GM12878 (cell line): ENCODE data around the gene B3GNT9. TPM values are rescaled to one million over a fixed set of nuclear protein-coding genes. Genes with fewer than 3 reads are reported as not detected.

ENCODE experiments used
- FOXK2 ChIP-seq: fragments of 450-650 bp; IDR thresholded peaks from 2 replicates; pipeline ENCODE4 v1.6.1; 2017; ENCODE audit warnings: mild to moderate bottlenecking, moderate library complexity
- NFYB ChIP-seq: IDR thresholded peaks from 2 replicates; pipeline ENCODE4 v1.6.1; 2011; ENCODE audit warnings: low read depth, mild to moderate bottlenecking, low read length, improper control_type of control experiment, moderate library complexity; ENCODE audit not compliant: insufficient read depth
- TBL1XR1 ChIP-seq: IDR thresholded peaks from 2 replicates; pipeline ENCODE4 v1.6.1; 2012; ENCODE audit warnings: low read depth, low read length, improper control_type of control experiment
- polyA plus RNA-seq, 11 experiments: library from polyadenylated mRNA; depleted of rRNA in 4 of 11; unstranded in 6 of 11; stranded (reverse) in 5 of 11; fragments of >200 nt; fragmentation: Nextera tagmentation in 4 of 11; fragmentation: Illumina TruSeq in 1 of 11; extraction: Ambion mirVana in 4 of 11; extraction: Trizol in 1 of 11; gene quantifications; 1 replicate in 1 of 11; 2 replicates in 10 of 11; pipeline versions ENCODE4 v1.2.1 to v1.2.3, GENCODE V29; 2011 to 2016; ENCODE audit warnings: inconsistent platforms in 2 of 11, missing spikeins in 2 of 11, low read depth in 1 of 11
- total RNA-seq, 4 experiments: library from RNA; depleted of rRNA in 3 of 4; stranded (reverse); fragments of >200 nt in 3 of 4; fragmentation: Illumina TruSeq in 1 of 4; extraction: Trizol in 1 of 4; gene quantifications; 2 replicates each; pipeline versions ENCODE4 v1.2.1 to v1.2.3, GENCODE V29; 2013 to 2021
- TF ChIP-seq, protein P1 (sequence below): IDR thresholded peaks from 2 replicates; pipeline ENCODE4 v1.6.1; 2012; ENCODE audit warnings: improper control_type of control experiment, low read depth, low read length; ENCODE audit not compliant: insufficient replicate concordance
- TF ChIP-seq, protein P2 (sequence below): fragments of 450-650 bp; IDR thresholded peaks from 2 replicates; pipeline ENCODE4 v1.6.1; 2017; ENCODE audit warnings: antibody characterized with exemption, mild to moderate bottlenecking, moderate library complexity

B3GNT9 gene
- total and polyA plus RNA-seq, 10 of the 15 experiments (the other 5 are each of a cell fraction or from before 2014, with no cell fraction given) = 0.08 to 5.0 (median 1.9) TPM

DNA sequence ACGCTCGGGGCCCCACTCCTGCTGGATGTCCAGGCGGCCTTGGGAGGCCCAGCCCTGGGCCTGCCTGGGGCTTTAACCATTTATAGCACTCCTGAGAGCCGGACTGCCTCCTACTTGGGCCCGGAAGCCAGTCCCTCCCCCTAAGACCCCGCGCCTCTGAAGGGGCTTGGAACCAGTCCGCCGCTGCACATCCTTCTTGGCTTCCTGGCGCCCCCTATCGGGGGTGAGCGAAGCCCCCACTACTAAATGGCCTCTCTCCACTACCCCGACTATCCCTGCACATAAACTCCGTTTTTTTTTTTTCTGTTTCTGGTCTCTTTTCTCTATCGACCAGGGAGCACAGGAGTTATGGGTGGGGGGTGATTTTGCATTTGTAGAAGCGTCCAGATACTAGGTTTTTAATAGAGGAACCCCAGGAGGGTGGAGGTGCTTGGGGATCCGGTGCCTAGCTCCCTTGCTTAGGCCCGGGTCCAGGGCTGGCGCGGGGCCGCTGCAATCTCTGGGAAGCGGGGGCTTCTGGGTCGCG, 18.9 kb upstream of the B3GNT9 start (continued):
- TF ChIP-seq, protein P1, sequence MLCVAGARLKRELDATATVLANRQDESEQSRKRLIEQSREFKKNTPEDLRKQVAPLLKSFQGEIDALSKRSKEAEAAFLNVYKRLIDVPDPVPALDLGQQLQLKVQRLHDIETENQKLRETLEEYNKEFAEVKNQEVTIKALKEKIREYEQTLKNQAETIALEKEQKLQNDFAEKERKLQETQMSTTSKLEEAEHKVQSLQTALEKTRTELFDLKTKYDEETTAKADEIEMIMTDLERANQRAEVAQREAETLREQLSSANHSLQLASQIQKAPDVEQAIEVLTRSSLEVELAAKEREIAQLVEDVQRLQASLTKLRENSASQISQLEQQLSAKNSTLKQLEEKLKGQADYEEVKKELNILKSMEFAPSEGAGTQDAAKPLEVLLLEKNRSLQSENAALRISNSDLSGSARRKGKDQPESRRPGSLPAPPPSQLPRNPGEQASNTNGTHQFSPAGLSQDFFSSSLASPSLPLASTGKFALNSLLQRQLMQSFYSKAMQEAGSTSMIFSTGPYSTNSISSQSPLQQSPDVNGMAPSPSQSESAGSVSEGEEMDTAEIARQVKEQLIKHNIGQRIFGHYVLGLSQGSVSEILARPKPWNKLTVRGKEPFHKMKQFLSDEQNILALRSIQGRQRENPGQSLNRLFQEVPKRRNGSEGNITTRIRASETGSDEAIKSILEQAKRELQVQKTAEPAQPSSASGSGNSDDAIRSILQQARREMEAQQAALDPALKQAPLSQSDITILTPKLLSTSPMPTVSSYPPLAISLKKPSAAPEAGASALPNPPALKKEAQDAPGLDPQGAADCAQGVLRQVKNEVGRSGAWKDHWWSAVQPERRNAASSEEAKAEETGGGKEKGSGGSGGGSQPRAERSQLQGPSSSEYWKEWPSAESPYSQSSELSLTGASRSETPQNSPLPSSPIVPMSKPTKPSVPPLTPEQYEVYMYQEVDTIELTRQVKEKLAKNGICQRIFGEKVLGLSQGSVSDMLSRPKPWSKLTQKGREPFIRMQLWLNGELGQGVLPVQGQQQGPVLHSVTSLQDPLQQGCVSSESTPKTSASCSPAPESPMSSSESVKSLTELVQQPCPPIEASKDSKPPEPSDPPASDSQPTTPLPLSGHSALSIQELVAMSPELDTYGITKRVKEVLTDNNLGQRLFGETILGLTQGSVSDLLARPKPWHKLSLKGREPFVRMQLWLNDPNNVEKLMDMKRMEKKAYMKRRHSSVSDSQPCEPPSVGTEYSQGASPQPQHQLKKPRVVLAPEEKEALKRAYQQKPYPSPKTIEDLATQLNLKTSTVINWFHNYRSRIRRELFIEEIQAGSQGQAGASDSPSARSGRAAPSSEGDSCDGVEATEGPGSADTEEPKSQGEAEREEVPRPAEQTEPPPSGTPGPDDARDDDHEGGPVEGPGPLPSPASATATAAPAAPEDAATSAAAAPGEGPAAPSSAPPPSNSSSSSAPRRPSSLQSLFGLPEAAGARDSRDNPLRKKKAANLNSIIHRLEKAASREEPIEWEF = no peak
- no peak for TF ChIP-seq TBL1XR1
- no peak for TF ChIP-seq NFYB
- no peak for TF ChIP-seq FOXK2
- TF ChIP-seq, protein P2, sequence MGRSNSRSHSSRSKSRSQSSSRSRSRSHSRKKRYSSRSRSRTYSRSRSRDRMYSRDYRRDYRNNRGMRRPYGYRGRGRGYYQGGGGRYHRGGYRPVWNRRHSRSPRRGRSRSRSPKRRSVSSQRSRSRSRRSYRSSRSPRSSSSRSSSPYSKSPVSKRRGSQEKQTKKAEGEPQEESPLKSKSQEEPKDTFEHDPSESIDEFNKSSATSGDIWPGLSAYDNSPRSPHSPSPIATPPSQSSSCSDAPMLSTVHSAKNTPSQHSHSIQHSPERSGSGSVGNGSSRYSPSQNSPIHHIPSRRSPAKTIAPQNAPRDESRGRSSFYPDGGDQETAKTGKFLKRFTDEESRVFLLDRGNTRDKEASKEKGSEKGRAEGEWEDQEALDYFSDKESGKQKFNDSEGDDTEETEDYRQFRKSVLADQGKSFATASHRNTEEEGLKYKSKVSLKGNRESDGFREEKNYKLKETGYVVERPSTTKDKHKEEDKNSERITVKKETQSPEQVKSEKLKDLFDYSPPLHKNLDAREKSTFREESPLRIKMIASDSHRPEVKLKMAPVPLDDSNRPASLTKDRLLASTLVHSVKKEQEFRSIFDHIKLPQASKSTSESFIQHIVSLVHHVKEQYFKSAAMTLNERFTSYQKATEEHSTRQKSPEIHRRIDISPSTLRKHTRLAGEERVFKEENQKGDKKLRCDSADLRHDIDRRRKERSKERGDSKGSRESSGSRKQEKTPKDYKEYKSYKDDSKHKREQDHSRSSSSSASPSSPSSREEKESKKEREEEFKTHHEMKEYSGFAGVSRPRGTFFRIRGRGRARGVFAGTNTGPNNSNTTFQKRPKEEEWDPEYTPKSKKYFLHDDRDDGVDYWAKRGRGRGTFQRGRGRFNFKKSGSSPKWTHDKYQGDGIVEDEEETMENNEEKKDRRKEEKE = no peak
